Muscle layer of colon (tissue), 2 donors: ENCODE results near the gene MPZL1.

Source experiments
- H3K27ac ChIP-seq: one replicate; pipeline ENCODE4 v1.7.0; 2013; ENCODE audit warnings: low read depth, mild to moderate bottlenecking, low read length, moderate library complexity
- H3K27me3 ChIP-seq, 2 donors: one replicate each; pipeline ENCODE4 v1.7.0; 2013; ENCODE audit warnings: low read length in 2 of 2, mild to moderate bottlenecking in 2 of 2; ENCODE audit not compliant: insufficient read depth in 2 of 2, control insufficient read depth in 1 of 2
- H3K36me3 ChIP-seq: one replicate; pipeline ENCODE4 v1.7.0; 2013; ENCODE audit warnings: mild to moderate bottlenecking, low read length; ENCODE audit not compliant: insufficient read depth
- H3K4me1 ChIP-seq: one replicate; pipeline ENCODE4 v1.7.0; 2013; ENCODE audit warnings: mild to moderate bottlenecking, low read length; ENCODE audit not compliant: insufficient read depth
- H3K4me3 ChIP-seq, 2 donors: one replicate each; pipeline ENCODE4 v1.7.0; 2013; ENCODE audit warnings: low read length in 2 of 2, low read depth in 1 of 2, mild to moderate bottlenecking in 1 of 2, moderate library complexity in 1 of 2
- H3K9ac ChIP-seq: one replicate; pipeline ENCODE4 v1.7.0; 2013; ENCODE audit warnings: low read length
- H3K9me3 ChIP-seq: one replicate; pipeline ENCODE4 v1.7.0; 2013; ENCODE audit warnings: mild to moderate bottlenecking, low read length
- donor health status: abdominal sarcoma.
- donor health status: Adenocarcinoma of cecum.

MPZL1 gene

DNA sequence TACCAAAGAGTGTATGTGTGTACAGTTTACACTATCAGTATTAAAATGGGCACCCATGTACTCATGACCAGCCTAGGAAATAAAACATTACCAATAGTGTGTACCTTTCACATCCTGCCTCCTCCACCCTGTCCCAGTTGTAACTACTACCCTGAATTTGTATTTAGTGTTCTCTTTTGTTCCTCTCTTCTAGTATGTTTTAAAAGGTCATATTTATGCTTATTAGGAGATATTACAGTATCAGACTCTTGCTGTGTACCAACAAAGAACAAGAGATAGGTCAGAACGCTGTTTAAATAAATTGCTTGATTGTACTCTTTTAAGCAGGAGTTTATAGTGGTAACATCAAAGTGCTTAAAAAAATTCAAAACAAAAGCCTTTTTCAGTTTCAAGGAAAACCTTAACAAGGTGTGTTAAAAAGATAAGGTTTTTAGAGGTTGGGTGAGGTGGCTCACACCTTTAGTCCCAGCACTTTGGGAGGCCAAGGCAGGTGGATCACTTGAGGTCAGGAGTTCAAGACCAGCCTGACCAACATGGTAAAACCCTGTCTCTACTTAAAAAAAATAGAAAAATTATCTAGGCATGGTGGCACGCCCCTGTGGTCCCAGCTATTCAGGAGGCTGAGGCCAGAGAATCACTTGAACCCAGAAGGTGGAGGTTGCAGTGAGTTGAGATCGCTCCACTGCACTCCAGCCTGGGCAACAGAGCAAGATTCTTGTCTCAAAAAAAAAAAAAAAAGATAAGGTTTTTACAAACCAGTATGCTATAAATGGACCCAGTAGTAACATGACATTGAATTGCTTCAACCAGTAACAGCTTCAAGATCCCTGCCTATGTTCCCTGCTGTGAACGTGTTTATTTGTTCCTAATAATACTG, 35.9 kb downstream of the MPZL1 start:
- H3K27ac ChIP-seq: no peak overlapping the region
- H3K9me3 ChIP-seq: no peaks in the 10 kb centered on the region
- no peaks in the 10 kb centered on the region for H3K27me3 ChIP-seq
- H3K4me3 ChIP-seq: no peak overlapping the region
- H3K36me3 ChIP-seq: no peaks in the 10 kb centered on the region
- no peak overlapping the region for H3K9ac ChIP-seq
- peaks cover 17% of the 10 kb centered on the region for H3K4me1 ChIP-seq

DNA sequence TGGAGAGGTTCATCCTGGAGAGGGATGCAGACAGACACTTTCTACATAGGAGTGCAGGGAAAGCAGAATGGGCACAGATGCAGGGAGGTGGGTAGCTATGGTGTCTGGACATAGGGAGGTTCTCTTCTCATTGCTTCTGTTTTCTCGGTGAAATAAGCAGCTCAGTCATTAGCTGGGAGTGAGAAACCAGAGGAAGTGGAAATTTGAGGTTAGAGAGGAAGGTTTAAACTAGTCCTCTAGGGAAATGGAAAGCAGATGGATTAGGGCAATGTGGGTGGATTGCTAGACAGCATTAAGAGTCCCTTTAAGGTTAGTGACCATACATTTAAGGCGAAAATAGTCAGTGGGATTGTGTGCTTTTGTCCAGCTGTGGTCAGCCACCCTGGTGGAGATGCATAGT, 39.6 kb downstream of the MPZL1 start:
- H3K27me3 ChIP-seq: no peaks in the 10 kb centered on the region
- no peak overlapping the region for H3K4me3 ChIP-seq
- H3K27ac ChIP-seq: no peak overlapping the region
- no peak overlapping the region for H3K9ac ChIP-seq
- H3K4me1 ChIP-seq: peaks cover 6% of the 10 kb centered on the region
- H3K36me3 ChIP-seq: peaks cover 3% of the 10 kb centered on the region
- no peaks in the 10 kb centered on the region for H3K9me3 ChIP-seq

DNA sequence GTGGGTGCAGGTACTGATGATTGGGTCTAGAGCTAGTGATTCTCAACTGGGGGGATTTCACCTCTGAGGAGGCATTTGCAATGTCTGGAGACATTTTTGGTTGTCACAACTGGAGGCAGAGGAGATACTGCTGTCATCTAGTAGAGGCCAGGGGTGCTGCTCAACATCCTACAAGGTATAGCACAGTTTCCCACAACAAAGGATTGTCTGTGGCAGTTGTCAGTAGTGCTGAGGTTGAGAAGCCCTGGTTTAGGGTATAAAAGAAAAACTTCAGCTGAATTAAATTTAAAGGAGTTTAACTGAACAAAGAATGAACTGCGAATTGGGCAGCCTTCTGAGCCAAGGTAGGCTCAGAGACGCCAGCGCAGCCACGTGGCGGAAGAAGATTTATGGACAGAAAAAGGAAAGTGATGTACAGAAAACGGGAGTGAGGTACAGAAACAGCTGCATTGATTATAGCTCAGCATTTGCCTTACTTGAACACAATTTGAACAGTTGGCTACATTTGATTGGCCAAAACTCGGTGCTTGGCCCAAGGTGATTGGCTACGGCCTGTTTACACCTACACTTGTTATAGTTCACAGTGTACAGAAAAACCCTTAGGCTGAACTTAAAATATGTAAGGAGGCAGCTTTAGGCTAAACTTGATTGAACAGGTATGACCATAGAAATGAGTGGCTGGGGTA, 40.4 kb downstream of the MPZL1 start:
- H3K27ac ChIP-seq: no peak overlapping the region
- no peaks in the 10 kb centered on the region for H3K27me3 ChIP-seq
- H3K4me3 ChIP-seq: no peak overlapping the region
- H3K9ac ChIP-seq: no peak overlapping the region
- H3K4me1 ChIP-seq: no peaks in the 10 kb centered on the region
- H3K9me3 ChIP-seq: no peaks in the 10 kb centered on the region
- H3K36me3 ChIP-seq: peaks cover 11% of the 10 kb centered on the region

DNA sequence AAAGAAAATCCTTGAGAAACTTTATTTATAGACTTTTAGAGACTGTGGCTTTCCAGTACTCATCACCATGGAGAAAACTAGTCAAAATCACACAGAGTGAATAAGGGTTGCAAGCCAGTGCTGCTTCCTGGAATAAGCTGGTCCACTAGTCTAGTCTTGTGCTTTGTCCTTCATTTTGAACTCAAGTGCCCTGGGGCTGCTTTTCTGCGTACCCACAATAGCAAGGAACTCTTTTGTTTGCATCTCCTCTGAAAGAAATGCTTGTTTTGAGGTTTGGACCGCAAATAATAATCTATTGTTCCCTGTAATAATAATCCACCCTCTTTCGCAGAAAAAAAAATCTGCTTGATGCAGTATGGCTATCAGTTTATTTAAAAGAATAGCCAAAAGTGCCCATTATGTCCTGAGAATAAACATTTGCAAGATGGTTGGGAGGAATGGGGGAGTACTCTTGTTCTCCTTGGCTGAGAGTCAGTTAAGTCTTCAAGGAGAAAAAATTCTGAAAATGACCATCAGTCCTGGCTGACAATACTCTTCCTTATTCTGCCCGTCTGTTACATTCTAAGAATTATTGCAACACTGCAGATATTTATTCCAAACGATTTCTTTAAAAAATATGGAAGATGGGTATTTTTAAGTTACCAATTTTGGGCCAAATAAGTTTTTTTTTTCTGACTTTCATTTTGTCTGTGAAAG, 41.9 kb downstream of the MPZL1 start:
- Histone ChIP-seq H3K9ac (no peak overlapping the region), H3K27ac (no peak overlapping the region), H3K4me1 (no peaks in the 10 kb centered on the region), H3K36me3 (peaks cover 18% of the 10 kb centered on the region), H3K4me3 (no peak overlapping the region), H3K9me3 (no peaks in the 10 kb centered on the region), H3K27me3 (no peaks in the 10 kb centered on the region)

- H3K27ac ChIP-seq: no peak overlapping the region
- peaks cover 23% of the 10 kb centered on the region for H3K36me3 ChIP-seq
- H3K9me3 ChIP-seq: no peaks in the 10 kb centered on the region
- H3K4me3 ChIP-seq: no peak overlapping the region
- no peak overlapping the region for H3K9ac ChIP-seq
- H3K4me1 ChIP-seq: no peaks in the 10 kb centered on the region
- no peaks in the 10 kb centered on the region for H3K27me3 ChIP-seq
These were observed 42.9 kb downstream of the MPZL1 start for GRCh38 chr1:167764458-167765330.

DNA sequence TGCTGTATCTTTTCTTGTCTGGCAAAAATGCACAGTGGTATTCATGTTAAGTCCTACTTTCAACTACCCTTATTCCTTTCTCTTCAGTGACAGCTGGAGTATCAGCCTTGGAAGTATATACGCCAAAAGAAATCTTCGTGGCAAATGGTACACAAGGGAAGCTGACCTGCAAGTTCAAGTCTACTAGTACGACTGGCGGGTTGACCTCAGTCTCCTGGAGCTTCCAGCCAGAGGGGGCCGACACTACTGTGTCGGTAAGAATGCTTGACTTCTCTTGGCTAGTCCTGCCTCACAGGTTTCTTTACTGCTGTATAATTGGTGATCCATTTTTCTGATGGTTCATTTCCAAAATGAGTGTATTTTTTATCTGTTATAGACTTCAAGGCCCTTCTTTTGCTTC, 43.7 kb downstream of the MPZL1 start:
- H3K9me3 ChIP-seq: no peaks in the 10 kb centered on the region
- no peak overlapping the region for H3K27ac ChIP-seq
- no peaks in the 10 kb centered on the region for H3K27me3 ChIP-seq
- no peak overlapping the region for H3K4me3 ChIP-seq
- no peaks in the 10 kb centered on the region for H3K4me1 ChIP-seq
- H3K9ac ChIP-seq: no peak overlapping the region
- H3K36me3 ChIP-seq: peaks cover 23% of the 10 kb centered on the region

GRCh38 chr1:167766538-167766937, 44.8 kb downstream of the MPZL1 start:
- H3K9me3 ChIP-seq: no peaks in the 10 kb centered on the region
- H3K4me3 ChIP-seq: no peak overlapping the region
- H3K4me1 ChIP-seq: no peaks in the 10 kb centered on the region
- H3K27ac ChIP-seq: no peak overlapping the region
- H3K9ac ChIP-seq: no peak overlapping the region
- peaks cover 23% of the 10 kb centered on the region for H3K36me3 ChIP-seq
- no peaks in the 10 kb centered on the region for H3K27me3 ChIP-seq

DNA sequence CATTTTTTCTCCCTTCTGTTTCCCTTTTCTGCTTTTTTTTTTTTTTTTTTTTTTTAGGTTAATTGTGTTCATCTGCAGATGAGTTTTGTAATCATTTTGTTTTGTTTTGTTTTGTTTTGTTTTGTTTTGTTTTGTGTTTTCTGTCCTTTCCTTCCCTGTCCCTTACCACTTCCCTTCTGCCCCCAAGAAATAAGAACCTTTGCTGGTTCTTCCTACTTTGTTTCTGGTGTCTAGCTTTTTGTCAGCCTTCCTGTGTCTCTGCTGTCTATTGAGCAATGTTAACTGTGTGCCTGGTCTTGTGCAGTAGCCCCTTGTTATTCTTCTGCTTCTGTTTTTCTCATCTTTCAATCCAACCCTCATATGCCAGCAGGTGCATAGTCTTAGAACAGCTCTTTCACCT, 46.0 kb downstream of the MPZL1 start:
- no peaks in the 10 kb centered on the region for H3K9me3 ChIP-seq
- H3K4me3 ChIP-seq: no peak overlapping the region
- H3K4me1 ChIP-seq: no peaks in the 10 kb centered on the region
- no peaks in the 10 kb centered on the region for H3K27me3 ChIP-seq
- H3K27ac ChIP-seq: no peak overlapping the region
- no peak overlapping the region for H3K9ac ChIP-seq
- H3K36me3 ChIP-seq: peaks cover 30% of the 10 kb centered on the region

DNA sequence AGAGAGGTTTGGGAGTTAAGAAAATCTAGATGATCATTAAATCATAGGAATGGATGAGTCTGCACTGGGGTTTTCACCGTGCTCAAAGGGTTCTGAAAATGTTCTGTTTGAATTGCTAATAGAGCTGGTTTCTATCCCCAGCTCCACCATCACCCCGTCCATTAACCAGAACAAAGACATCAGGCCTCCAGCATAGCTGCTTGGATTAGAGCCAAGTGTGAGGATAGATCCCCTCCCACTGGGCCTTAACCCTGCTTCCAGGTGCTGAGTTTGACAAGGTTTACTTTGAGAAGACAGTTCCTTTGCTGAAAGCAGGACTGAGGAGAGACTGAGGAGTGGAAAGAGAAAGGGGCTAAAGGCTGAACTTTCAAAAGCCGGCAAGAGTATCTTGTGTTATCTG, 48.3 kb downstream of the MPZL1 start:
- H3K9me3 ChIP-seq: no peaks in the 10 kb centered on the region
- no peaks in the 10 kb centered on the region for H3K27me3 ChIP-seq
- H3K9ac ChIP-seq: no peak overlapping the region
- H3K27ac ChIP-seq: no peak overlapping the region
- H3K36me3 ChIP-seq: peaks cover 46% of the 10 kb centered on the region
- H3K4me1 ChIP-seq: no peaks in the 10 kb centered on the region
- H3K4me3 ChIP-seq: no peak overlapping the region

GRCh38 chr1:167772436-167772835, 50.7 kb downstream of the MPZL1 start:
- H3K9ac ChIP-seq: no peak overlapping the region
- no peak overlapping the region for H3K27ac ChIP-seq
- H3K36me3 ChIP-seq: peaks cover 45% of the 10 kb centered on the region
- no peaks in the 10 kb centered on the region for H3K9me3 ChIP-seq
- no peak overlapping the region for H3K4me3 ChIP-seq
- H3K27me3 ChIP-seq: no peaks in the 10 kb centered on the region
- H3K4me1 ChIP-seq: no peaks in the 10 kb centered on the region

- no peaks in the 10 kb centered on the region for H3K27me3 ChIP-seq
- no peak overlapping the region for H3K27ac ChIP-seq
- H3K9me3 ChIP-seq: no peaks in the 10 kb centered on the region
- peaks cover 46% of the 10 kb centered on the region for H3K36me3 ChIP-seq
- no peaks in the 10 kb centered on the region for H3K4me1 ChIP-seq
- no peak overlapping the region for H3K4me3 ChIP-seq
- no peak overlapping the region for H3K9ac ChIP-seq
These were observed 51.7 kb downstream of the MPZL1 start for GRCh38 chr1:167773516-167773915.
